ENCODE results near the gene PDLIM4.

PDLIM4 gene

GRCh38 chr5:132277256-132277655, 19.8 kb downstream of the PDLIM4 start:
- DNase-seq (ENCODE audit: low spot score) = no peak
- no peak for TF ChIP-seq CTCF (IDR thresholded peaks at IDR 0.05; ENCODE audit: extremely low read depth, missing control alignments)

- TF ChIP-seq CTCF (IDR thresholded peaks at IDR 0.05; ENCODE audit: extremely low read depth, missing control alignments) = no peak
- no peak for DNase-seq (ENCODE audit: low spot score)
These were observed 20.7 kb downstream of the PDLIM4 start for GRCh38 chr5:132277971-132278853.

- no peak for DNase-seq (ENCODE audit: low spot score)
- no peak for TF ChIP-seq CTCF (IDR thresholded peaks at IDR 0.05; ENCODE audit: extremely low read depth, missing control alignments)
These were observed 22.3 kb downstream of the PDLIM4 start for GRCh38 chr5:132279801-132280200.

- TF ChIP-seq CTCF (IDR thresholded peaks at IDR 0.05; ENCODE audit: extremely low read depth, missing control alignments) = no peak
- DNase-seq (ENCODE audit: low spot score) = no peak
These were observed 23.1 kb downstream of the PDLIM4 start for GRCh38 chr5:132280371-132281240.

- DNase-seq (ENCODE audit: low spot score) = no peak
- TF ChIP-seq CTCF (IDR thresholded peaks at IDR 0.05; ENCODE audit: extremely low read depth, missing control alignments) = no peak
These were observed 24.5 kb downstream of the PDLIM4 start for GRCh38 chr5:132281856-132282614.

- DNase-seq (ENCODE audit: low spot score) = no peak
- no peak for TF ChIP-seq CTCF (IDR thresholded peaks at IDR 0.05; ENCODE audit: extremely low read depth, missing control alignments)
These were observed 26.0 kb downstream of the PDLIM4 start for GRCh38 chr5:132283423-132284043.
